ENCODE measurements around the gene SLC39A9.

SLC39A9 gene

GRCh38 chr14:69490219-69490918, 91.9 kb downstream of the SLC39A9 start (continued):
- TF ChIP-seq TSHZ1 (tag by site-specific recombination; IDR thresholded peaks at IDR 0.05; ENCODE audit: borderline replicate concordance), result no peak
- no peak for TF ChIP-seq KLF8 (tag by site-specific recombination; IDR thresholded peaks at IDR 0.05)
- TF ChIP-seq ZNF791 (tag by site-specific recombination; IDR thresholded peaks at IDR 0.05), result no peak
- TF ChIP-seq ZNF324 (tag by site-specific recombination; IDR thresholded peaks at IDR 0.05), result no peak
- TF ChIP-seq ZNF302 (tag by site-specific recombination; IDR thresholded peaks at IDR 0.05; ENCODE audit: low read depth), result no peak
- no peak for TF ChIP-seq KLF16 (tag by site-specific recombination; IDR thresholded peaks at IDR 0.05)
- TF ChIP-seq ZBTB7A (tag by site-specific recombination; IDR thresholded peaks at IDR 0.05; ENCODE audit: low read depth), result no peak
- TF ChIP-seq PRDM10 (tag by site-specific recombination; IDR thresholded peaks at IDR 0.05), result no peak
- TF ChIP-seq ZNF677 (tag by site-specific recombination; IDR thresholded peaks at IDR 0.05), result no peak

GRCh38 chr14:69491193-69491592, 92.7 kb downstream of the SLC39A9 start:
- peak; percentile 51; the same call in 1 of the 2 replicates for TF ChIP-seq ZBTB17 (tag by site-specific recombination; IDR thresholded peaks at IDR 0.05)
- TF ChIP-seq ZNF174 (tag by site-specific recombination; IDR thresholded peaks at IDR 0.05), result no peak
- no peak for TF ChIP-seq ZNF37A (tag by site-specific recombination; IDR thresholded peaks at IDR 0.05)
- no peaks in the 10 kb centered on the region for H3K9me3 ChIP-seq (ENCODE audit: control insufficient read depth, insufficient read depth, low read depth, low read length)
- H3K27ac ChIP-seq (ENCODE audit: extremely low read depth, low read depth, low read length), result no peak overlapping the region
- ChIA-PET POLR2A (interaction anchor here (0.6 kb wide), 1 partner anchor 20 kb away, joined by 4 read pairs; no protein-coding TSS in a partner anchor), CTCF (no interaction called here)
- no peaks in the 10 kb centered on the region for H3K4me1 ChIP-seq (ENCODE audit: control insufficient read depth, insufficient read depth, low read length)
- H3K4me3 ChIP-seq (ENCODE audit: low read depth, low read length), result no peak overlapping the region
- H3K36me3 ChIP-seq (ENCODE audit: control insufficient read depth in 2 of 2, insufficient read depth in 1 of 2, low read length in 2 of 2), result no peaks in the 10 kb centered on the region

GRCh38 chr14:69493038-69493437, 94.5 kb downstream of the SLC39A9 start:
- no peak for TF ChIP-seq GLIS2 (tag by site-specific recombination; IDR thresholded peaks at IDR 0.05)
- no peak overlapping the region for H3K27ac ChIP-seq (ENCODE audit: extremely low read depth, low read depth, low read length)
- POLR2A ChIA-PET, result no interaction called here
- CTCF ChIA-PET, result interaction anchor here (0.6 to 3.0 kb wide), 6 partner anchors 11 to 82 kb away, joined by 3 to 18 read pairs (median 3); no protein-coding TSS in a partner anchor
- no peaks in the 10 kb centered on the region for H3K36me3 ChIP-seq (ENCODE audit: control insufficient read depth in 2 of 2, insufficient read depth in 1 of 2, low read length in 2 of 2)
- no peak overlapping the region for H3K4me3 ChIP-seq (ENCODE audit: low read depth, low read length)
- no peaks in the 10 kb centered on the region for H3K9me3 ChIP-seq (ENCODE audit: control insufficient read depth, insufficient read depth, low read depth, low read length)
- no peaks in the 10 kb centered on the region for H3K4me1 ChIP-seq (ENCODE audit: control insufficient read depth, insufficient read depth, low read length)

Data from HEK293 (cell line).